GM19240 (cell line): ENCODE measurements around the gene TMIGD1.

Experiments
- DNase-seq: peaks from one replicate; pipeline ENCODE4 v3.0.0; 2011; ENCODE audit warnings: low spot score; ENCODE audit not compliant: insufficient read length

The TMIGD1 gene

GRCh38 chr17:30332057-30332542 is 1.8 kb downstream of the TMIGD1 start:
- no peak for DNase-seq

DNA sequence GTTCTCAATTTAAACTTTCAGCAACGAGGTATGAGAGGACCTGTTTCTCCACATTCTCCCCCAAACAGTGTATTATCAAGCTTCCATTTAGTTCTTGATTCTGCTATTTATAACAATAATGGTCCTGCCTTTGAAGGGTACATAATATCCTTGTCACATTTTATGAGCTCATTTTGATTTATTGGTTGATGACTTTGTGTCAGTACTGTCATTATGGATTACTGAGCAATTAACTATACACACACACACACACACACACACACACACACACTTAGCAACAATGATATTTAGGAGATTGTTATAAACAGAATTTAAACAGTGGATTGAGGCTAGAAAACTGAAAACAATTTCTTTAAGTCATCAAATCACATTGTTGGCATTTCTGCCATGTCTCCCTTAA is 7.0 kb downstream of the TMIGD1 start:
- DNase-seq: no peak

- DNase-seq: no peak
Observed at GRCh38 chr17:30324723-30325122, 9.1 kb downstream of the TMIGD1 start.

- DNase-seq: no peak
Observed at GRCh38 chr17:30323895-30324319, 9.9 kb downstream of the TMIGD1 start.

- no peak for DNase-seq
Observed at GRCh38 chr17:30323262-30323894, 10.5 kb downstream of the TMIGD1 start.

DNA sequence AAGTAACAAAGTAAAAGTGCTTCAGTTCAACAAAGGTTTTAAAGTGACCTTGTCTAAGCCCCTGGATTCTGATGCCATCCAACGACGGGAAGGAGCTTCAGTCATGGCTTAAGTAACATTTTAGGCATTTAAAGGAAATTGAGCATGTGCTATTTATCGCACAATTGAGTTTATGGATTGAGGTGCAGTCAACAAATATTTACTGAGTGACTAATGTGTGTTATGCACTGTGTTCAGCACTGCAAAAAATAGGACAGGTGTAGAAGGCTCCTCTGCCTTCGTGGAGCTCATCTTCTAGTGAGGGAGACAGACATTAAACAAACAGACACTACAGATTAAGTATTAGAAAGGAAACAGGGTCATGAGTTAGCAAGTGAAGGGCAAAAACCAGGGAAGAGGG is 12.5 kb downstream of the TMIGD1 start:
- DNase-seq: no peak

- DNase-seq: no peak
Observed at GRCh38 chr17:30318155-30318554, 15.7 kb downstream of the TMIGD1 start.

DNA sequence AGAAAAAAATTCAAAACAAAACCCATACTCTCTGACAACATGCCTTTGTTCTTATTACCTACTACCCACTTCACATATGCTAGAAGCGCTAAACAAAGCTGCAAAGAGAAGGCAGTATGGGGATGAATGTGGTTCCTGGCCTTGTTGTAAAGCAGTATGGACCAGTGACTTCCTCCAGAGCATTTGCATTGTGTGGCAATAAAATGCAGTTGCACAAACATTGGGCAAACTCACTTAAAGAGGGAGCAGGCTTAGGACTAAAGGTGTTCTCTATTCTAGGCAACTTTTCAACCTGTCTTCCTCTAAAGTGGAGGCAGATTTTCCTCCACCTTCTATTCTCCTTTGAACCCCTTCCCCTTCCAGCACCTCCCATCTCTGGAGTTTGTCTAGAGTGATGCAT is 17.1 kb downstream of the TMIGD1 start:
- no peak for DNase-seq

DNA sequence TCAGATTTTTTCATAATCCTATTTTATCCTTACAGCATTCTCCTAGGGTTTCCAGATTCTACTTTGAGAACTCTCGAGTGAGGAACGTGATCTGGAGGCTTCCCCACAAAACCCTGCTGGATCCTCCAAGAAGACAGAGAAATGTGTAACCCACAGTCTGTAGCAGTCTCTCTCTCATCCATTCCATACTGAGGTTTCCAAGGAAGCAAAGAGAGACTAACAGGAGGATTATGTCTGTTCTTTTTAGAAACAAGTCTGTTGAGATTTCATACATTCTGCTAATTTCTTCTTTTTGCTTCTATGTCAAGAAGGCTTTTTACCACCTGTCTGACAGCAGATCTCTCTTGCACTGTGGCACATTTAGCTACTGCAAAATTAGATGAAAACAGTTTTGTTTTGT is 18.8 kb downstream of the TMIGD1 start:
- DNase-seq: no peak

- no peak for DNase-seq
Observed at GRCh38 chr17:30314474-30314873, 19.4 kb downstream of the TMIGD1 start.

GRCh38 chr17:30312226-30312625 is 21.6 kb downstream of the TMIGD1 start:
- DNase-seq: no peak

DNA sequence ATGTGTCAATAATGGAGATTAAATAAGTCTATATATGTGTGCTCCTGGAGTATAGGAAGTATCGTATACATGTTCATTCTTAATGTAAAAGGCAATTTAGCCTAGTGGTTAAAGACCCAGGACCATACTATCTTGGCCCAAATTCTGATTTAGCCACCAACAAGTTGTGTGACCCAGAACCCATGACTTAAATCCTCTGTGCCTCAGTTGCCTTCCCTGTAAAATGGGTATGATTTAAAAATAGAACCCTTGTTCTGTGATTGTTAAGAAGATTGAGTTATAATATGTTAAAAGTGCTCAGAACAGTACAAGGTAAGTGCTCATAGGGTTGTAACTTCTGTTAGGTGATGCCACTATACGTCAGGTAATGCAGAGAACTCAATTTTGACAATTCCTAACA is 23.3 kb downstream of the TMIGD1 start:
- DNase-seq: no peak

- DNase-seq: no peak
Observed at GRCh38 chr17:30309591-30309990, 24.3 kb downstream of the TMIGD1 start.

DNA sequence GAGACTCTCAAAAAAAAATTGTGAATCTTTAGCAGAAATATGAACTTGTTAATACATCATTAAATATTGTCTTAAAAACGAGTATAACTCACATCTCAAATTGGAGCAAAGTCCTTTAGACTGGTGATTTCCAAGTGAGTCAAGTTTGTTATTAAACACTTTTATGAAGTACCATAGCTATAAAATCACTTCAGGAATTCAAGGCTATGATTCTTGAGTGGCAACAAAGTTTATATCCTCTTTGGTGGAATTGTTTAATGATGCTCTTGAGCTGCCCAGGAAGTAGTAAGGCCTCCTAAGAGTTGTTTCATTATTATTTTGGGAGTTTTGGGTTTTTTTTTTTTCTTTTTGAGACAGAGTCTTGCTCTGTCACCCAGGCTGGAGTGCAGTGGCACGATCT is 25.5 kb downstream of the TMIGD1 start:
- DNase-seq: no peak

- DNase-seq: no peak
Observed at GRCh38 chr17:30304778-30305177, 29.1 kb downstream of the TMIGD1 start.

DNA sequence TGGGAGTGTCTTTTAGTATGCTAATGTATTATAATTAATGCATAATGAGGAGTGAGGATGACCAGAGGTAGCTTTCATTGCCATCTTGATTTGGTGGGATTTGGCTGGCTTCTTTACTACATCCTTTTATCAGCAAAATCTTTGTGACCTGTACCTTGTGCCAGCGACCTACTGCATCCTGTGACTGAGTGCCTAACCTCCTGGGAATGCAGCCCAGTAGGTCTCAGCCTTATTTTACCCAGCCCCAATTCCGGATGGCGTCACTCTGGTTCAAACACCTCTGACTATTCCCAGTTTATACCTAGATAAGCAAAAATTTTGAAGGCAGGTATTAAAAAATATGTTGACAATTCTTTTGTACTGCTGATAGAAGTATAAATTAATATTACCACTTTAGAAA is 31.6 kb downstream of the TMIGD1 start:
- no peak for DNase-seq

DNA sequence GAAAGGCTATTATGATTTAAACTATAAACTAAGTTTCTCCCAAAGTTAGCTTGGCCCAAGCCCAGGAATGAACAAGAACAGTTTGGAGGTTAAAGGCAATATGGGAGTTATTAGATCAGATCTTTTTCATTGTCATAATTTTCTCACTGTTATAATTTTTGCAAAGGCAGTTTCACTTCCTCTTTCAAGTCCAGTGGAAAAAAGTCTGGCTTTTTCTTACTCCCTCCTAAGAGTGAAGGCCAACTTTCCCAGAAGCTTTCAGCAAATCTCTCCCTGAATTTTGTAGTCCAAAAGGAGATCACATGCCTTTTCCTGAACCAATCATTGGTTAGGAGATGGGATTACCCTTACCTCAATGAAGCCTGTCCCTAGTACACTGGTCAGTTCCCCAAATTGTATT is 33.0 kb downstream of the TMIGD1 start:
- no peak for DNase-seq

DNA sequence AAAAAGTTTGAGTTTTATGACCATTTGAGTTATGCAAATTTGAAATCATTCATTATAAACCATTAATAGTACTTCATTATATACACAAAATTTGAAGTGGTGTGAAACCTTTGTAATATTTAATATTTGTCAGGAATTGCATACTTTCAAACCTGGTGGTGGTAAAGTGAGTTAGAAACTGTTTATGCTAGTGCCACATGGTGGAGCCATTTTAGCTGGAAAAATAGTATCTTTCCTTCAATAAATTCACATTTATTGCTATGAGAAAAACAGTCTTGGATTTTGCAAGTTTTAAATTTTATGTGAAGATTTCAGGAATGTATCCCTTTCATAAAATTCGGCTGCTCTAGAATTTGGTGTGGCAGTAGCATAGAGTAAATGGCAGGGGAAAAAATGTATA is 34.9 kb downstream of the TMIGD1 start:
- DNase-seq: no peak

DNA sequence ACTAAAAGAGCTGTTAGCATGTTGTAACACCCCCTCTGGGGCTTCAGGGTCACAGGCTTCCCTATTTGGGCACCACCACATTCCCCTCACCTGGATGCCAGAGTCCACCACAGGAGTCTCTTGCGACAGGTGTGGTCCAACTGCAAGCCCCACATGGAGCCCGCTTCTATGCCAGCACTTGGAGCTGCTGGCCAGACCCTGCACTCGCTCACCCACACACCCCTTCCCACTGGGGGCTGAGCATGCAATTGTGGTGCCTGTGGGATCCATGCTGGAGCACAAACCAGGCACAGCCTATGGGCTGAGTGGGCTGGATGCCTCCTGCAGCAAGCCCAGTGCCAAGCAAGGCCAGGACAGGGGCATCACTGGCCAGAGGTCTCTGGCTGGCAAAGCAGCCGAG is 36.1 kb downstream of the TMIGD1 start:
- no peak for DNase-seq

GRCh38 chr17:30296499-30297080 is 37.3 kb downstream of the TMIGD1 start:
- DNase-seq: no peak

GRCh38 chr17:30292286-30292858 is 41.5 kb downstream of the TMIGD1 start:
- DNase-seq: no peak

DNA sequence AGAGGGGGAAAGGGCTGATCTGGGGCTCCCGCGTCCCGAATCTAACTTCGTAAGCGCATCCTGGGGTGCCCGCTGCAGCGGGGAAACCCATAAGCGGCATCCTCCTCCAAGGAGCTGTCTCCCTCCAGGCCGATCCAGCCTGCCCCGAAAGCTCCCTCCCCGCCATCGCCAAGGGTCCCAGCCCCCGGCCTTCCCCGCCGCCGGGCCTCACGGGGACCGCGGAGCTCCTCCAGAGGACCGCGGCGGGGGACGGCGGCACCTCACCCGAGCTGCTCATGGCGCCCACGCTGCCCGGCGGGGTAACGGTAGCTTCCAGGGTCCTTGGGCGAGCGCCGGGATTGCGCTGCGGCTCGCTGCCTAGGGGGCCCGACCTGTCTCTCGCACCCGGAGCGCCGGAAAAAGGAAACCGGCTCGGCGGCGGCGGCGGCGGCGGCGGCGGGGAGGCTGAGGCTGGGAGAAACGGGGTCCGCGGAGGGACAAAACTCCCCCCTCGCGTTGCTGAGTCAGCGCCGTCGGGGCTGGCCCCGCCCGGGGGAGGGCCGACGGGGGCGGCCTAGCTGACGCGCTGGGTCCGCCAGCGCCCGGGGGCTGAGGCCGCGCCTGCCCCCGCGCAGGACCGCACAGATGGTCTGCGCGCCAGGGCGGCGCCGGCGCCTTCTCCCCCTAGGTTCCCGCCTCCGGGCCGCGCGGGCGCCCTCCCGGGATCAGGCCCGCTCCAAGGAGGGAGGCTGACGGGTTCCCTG is 42.1 kb downstream of the TMIGD1 start, which contains the start of gene BLMH:
Gene BLMH, minus strand, starts transcription at position 402 of the 743 bp plus-strand sequence. Its CDS starts 125 bp downstream, at position 277.
- DNase-seq: peak; percentile 82
